SH-SY5Y (cell line): ENCODE measurements around the gene PARP4.

Experiments
- GATA2 ChIP-seq: IDR thresholded peaks from 2 replicates; pipeline ENCODE4 v1.6.1; 2011; ENCODE audit warnings: mild to moderate bottlenecking, low read depth, low read length
- GATA3 ChIP-seq: IDR thresholded peaks from 2 replicates; pipeline ENCODE4 v1.6.1; 2011; ENCODE audit warnings: low read depth, mild to moderate bottlenecking, low read length, moderate library complexity

- no peak for TF ChIP-seq GATA3
- TF ChIP-seq GATA2 = no peak
Measured at GRCh38 chr13:24495151-24495729, 17.3 kb downstream of the PARP4 start.
